ENCODE data around the gene POLR2J.

GRCh38 chr7:102455596-102455995 lies 23.1 kb downstream of the POLR2J start:
- no peak for TF ChIP-seq CTCF (IDR thresholded peaks at IDR 0.05)
- TF ChIP-seq POLR2A (IDR thresholded peaks at IDR 0.05): no peak
